ENCODE data around the gene NUTM2G.
"Not testable (repeated sequence)": the region's sequence is repeated elsewhere in the genome, so short reads cannot be mapped to it uniquely, and the experiment has no call there.

DNA sequence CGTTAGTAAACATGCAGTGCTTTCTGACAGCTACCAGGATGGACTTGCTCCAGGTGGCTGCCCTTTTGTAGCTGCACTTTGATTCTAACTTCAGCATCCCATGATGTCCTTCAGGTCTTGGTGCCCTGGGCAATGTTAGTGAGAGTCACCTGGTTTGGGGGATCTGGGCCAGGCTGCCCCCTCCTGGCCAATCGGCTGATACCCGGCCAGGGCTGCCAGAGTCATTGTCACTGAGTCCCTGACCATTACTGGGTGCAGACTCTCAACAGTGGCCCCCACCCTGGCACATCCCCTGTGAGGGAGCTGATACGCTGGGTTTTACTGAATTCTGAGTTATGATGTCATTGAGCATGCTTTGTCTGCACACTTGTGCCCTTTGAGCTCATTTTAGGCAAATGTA, 13.5 kb downstream of the NUTM2G start:
- TF ChIP-seq, protein P1, sequence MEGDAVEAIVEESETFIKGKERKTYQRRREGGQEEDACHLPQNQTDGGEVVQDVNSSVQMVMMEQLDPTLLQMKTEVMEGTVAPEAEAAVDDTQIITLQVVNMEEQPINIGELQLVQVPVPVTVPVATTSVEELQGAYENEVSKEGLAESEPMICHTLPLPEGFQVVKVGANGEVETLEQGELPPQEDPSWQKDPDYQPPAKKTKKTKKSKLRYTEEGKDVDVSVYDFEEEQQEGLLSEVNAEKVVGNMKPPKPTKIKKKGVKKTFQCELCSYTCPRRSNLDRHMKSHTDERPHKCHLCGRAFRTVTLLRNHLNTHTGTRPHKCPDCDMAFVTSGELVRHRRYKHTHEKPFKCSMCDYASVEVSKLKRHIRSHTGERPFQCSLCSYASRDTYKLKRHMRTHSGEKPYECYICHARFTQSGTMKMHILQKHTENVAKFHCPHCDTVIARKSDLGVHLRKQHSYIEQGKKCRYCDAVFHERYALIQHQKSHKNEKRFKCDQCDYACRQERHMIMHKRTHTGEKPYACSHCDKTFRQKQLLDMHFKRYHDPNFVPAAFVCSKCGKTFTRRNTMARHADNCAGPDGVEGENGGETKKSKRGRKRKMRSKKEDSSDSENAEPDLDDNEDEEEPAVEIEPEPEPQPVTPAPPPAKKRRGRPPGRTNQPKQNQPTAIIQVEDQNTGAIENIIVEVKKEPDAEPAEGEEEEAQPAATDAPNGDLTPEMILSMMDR (IDR thresholded peaks at IDR 0.05), result not testable (repeated sequence)
- TF ChIP-seq POLR2A (IDR thresholded peaks at IDR 0.05), result not testable (repeated sequence)

Measured in breast epithelium (tissue), 3 donors.